ENCODE measurements around the gene MPST.

- TF ChIP-seq, protein P1, sequence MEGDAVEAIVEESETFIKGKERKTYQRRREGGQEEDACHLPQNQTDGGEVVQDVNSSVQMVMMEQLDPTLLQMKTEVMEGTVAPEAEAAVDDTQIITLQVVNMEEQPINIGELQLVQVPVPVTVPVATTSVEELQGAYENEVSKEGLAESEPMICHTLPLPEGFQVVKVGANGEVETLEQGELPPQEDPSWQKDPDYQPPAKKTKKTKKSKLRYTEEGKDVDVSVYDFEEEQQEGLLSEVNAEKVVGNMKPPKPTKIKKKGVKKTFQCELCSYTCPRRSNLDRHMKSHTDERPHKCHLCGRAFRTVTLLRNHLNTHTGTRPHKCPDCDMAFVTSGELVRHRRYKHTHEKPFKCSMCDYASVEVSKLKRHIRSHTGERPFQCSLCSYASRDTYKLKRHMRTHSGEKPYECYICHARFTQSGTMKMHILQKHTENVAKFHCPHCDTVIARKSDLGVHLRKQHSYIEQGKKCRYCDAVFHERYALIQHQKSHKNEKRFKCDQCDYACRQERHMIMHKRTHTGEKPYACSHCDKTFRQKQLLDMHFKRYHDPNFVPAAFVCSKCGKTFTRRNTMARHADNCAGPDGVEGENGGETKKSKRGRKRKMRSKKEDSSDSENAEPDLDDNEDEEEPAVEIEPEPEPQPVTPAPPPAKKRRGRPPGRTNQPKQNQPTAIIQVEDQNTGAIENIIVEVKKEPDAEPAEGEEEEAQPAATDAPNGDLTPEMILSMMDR (tag by site-specific recombination; IDR thresholded peaks at IDR 0.05), result no peak
- TF ChIP-seq, protein P2, sequence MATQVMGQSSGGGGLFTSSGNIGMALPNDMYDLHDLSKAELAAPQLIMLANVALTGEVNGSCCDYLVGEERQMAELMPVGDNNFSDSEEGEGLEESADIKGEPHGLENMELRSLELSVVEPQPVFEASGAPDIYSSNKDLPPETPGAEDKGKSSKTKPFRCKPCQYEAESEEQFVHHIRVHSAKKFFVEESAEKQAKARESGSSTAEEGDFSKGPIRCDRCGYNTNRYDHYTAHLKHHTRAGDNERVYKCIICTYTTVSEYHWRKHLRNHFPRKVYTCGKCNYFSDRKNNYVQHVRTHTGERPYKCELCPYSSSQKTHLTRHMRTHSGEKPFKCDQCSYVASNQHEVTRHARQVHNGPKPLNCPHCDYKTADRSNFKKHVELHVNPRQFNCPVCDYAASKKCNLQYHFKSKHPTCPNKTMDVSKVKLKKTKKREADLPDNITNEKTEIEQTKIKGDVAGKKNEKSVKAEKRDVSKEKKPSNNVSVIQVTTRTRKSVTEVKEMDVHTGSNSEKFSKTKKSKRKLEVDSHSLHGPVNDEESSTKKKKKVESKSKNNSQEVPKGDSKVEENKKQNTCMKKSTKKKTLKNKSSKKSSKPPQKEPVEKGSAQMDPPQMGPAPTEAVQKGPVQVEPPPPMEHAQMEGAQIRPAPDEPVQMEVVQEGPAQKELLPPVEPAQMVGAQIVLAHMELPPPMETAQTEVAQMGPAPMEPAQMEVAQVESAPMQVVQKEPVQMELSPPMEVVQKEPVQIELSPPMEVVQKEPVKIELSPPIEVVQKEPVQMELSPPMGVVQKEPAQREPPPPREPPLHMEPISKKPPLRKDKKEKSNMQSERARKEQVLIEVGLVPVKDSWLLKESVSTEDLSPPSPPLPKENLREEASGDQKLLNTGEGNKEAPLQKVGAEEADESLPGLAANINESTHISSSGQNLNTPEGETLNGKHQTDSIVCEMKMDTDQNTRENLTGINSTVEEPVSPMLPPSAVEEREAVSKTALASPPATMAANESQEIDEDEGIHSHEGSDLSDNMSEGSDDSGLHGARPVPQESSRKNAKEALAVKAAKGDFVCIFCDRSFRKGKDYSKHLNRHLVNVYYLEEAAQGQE (tag by site-specific recombination; IDR thresholded peaks at IDR 0.05), result no peak
- TF ChIP-seq GFI1B (tag by site-specific recombination; IDR thresholded peaks at IDR 0.05), result no peak
Observed at GRCh38 chr22:37022483-37023337, 3.2 kb downstream of the MPST start.
